GM12865 (cell line): ENCODE data around the gene THRB.

Source experiments
- DNase-seq: peaks from one replicate; pipeline ENCODE4 v3.0.0; 2010; ENCODE audit warnings: low read depth
- H3K4me3 ChIP-seq: 2 replicates; pipeline ENCODE4 v1.5.1; 2011; ENCODE audit warnings: mild to moderate bottlenecking, low read depth, low read length, control low read depth
- CTCF ChIP-seq: IDR thresholded peaks from 2 replicates; pipeline ENCODE4 v1.5.1; 2011; ENCODE audit warnings: low read length, control low read depth, low read depth, inconsistent platforms; ENCODE audit not compliant: insufficient read depth; ENCODE audit errors: missing control alignments

The THRB gene

GRCh38 chr3:24155276-24155675 lies 339.4 kb downstream of the THRB start:
- no peak for TF ChIP-seq CTCF
- no peak overlapping the region for H3K4me3 ChIP-seq
- DNase-seq, result no peak

GRCh38 chr3:24154781-24155180 lies 339.9 kb downstream of the THRB start:
- H3K4me3 ChIP-seq, result no peak overlapping the region
- no peak for TF ChIP-seq CTCF
- no peak for DNase-seq

GRCh38 chr3:24154013-24154695 lies 340.5 kb downstream of the THRB start:
- no peak for TF ChIP-seq CTCF
- H3K4me3 ChIP-seq, result no peak overlapping the region
- peak; percentile 42 for DNase-seq

- DNase-seq, result no peak
- no peak overlapping the region for H3K4me3 ChIP-seq
- no peak for TF ChIP-seq CTCF
Observed at GRCh38 chr3:24151594-24151993, 343.1 kb downstream of the THRB start.

- DNase-seq, result peak; percentile 20
- H3K4me3 ChIP-seq, result no peak overlapping the region
- peak; percentile 28 for TF ChIP-seq CTCF
Observed at GRCh38 chr3:24149032-24149431, 345.6 kb downstream of the THRB start.

- no peak overlapping the region for H3K4me3 ChIP-seq
- no peak for TF ChIP-seq CTCF
- no peak for DNase-seq
Observed at GRCh38 chr3:24145981-24146822, 348.4 kb downstream of the THRB start.

- TF ChIP-seq CTCF, result no peak
- no peak overlapping the region for H3K4me3 ChIP-seq
- DNase-seq, result no peak
Observed at GRCh38 chr3:24145481-24145880, 349.2 kb downstream of the THRB start.
